ENCODE measurements around the gene LUC7L2. TPM values are rescaled to one million over a fixed set of nuclear protein-coding genes. Genes with fewer than 3 reads are reported as not detected.

LUC7L2 gene
- total RNA-seq, 4 donors from 2014 or later, result 29.4 to 77.6 (median 50.0) TPM

- peaks cover 0 to 4% (median 0%) of the 10 kb centered on the region in 3 donors for H3K9me3 ChIP-seq
- peak overlapping the region in 1 of 4 donors; percentile 100 for H3K27ac ChIP-seq
- no peak overlapping the region for H3K4me3 ChIP-seq
- H3K27me3 ChIP-seq, result no peaks in the 10 kb centered on the region
- DNase-seq, result no peak
- TF ChIP-seq CTCF (IDR thresholded peaks at IDR 0.05) (no peak), POLR2A (IDR thresholded peaks at IDR 0.05) (no peak)
- peaks cover 6 to 25% (median 6%) of the 10 kb centered on the region in 3 donors for H3K4me1 ChIP-seq
- no peaks in the 10 kb centered on the region for H3K36me3 ChIP-seq
- intact Hi-C loops (cut with DNase I), result no loop called here
- 83 to 100% methylated on average over 2 of the region's 2 CpGs for WGBS, 2 donors
These were observed 20.7 kb upstream of the LUC7L2 start for GRCh38 chr7:139339025-139339424.

GRCh38 chr7:139339698-139340036 lies 20.0 kb upstream of the LUC7L2 start:
- H3K4me1 ChIP-seq, result peaks cover 6 to 25% (median 6%) of the 10 kb centered on the region in 3 donors
- peaks cover 0 to 4% (median 0%) of the 10 kb centered on the region in 3 donors for H3K9me3 ChIP-seq
- TF ChIP-seq CTCF (IDR thresholded peaks at IDR 0.05) (no peak), POLR2A (IDR thresholded peaks at IDR 0.05) (no peak)
- WGBS, 2 donors, result 83 to 87% methylated on average over 10 to 13 of the region's 13 CpGs
- H3K4me3 ChIP-seq, result peak overlapping the region; percentile 57 to 100 (median 83)
- intact Hi-C loops (cut with DNase I), result no loop called here
- no peak for DNase-seq
- peak overlapping the region; percentile 93 to 100 (median 100) for H3K27ac ChIP-seq
- H3K27me3 ChIP-seq, result no peaks in the 10 kb centered on the region
- no peaks in the 10 kb centered on the region for H3K36me3 ChIP-seq

- Histone ChIP-seq H3K27me3 (no peaks in the 10 kb centered on the region), H3K36me3 (peaks cover 0 to 3% (median 0%) of the 10 kb centered on the region in 3 donors), H3K4me1 (peaks cover 6 to 25% (median 6%) of the 10 kb centered on the region in 3 donors), H3K27ac (peak overlapping the region; percentile 93 to 100 (median 100)), H3K9me3 (peaks cover 0 to 4% (median 0%) of the 10 kb centered on the region in 3 donors), H3K4me3 (peak overlapping the region; percentile 57 to 100 (median 83))
- peak; percentile 97 for DNase-seq
- TF ChIP-seq CTCF (IDR thresholded peaks at IDR 0.05) (peak in 5 of 6 experiments; percentile 56 to 88 (median 74)), POLR2A (IDR thresholded peaks at IDR 0.05) (peak in 2 of 4 donors; percentile 58 to 64)
- WGBS, 2 donors, result 0 to 3% methylated on average over 30 to 32 of the region's 66 CpGs
- intact Hi-C loops (cut with DNase I), result no loop called here
These were observed 19.5 kb upstream of the LUC7L2 start for GRCh38 chr7:139340037-139340807.

- peak overlapping the region; percentile 57 to 100 (median 83) for H3K4me3 ChIP-seq
- peaks cover 0 to 9% (median 0%) of the 10 kb centered on the region in 3 donors for H3K36me3 ChIP-seq
- TF ChIP-seq CTCF (IDR thresholded peaks at IDR 0.05), result no peak
- TF ChIP-seq POLR2A (IDR thresholded peaks at IDR 0.05), result no peak
- H3K27me3 ChIP-seq, result no peaks in the 10 kb centered on the region
- peaks cover 6 to 25% (median 6%) of the 10 kb centered on the region in 3 donors for H3K4me1 ChIP-seq
- peak overlapping the region; percentile 93 to 100 (median 100) for H3K27ac ChIP-seq
- intact Hi-C loops (cut with DNase I), result no loop called here
- 0% methylated on average over 9 of the region's 9 CpGs for WGBS, 2 donors
- DNase-seq, result no peak
- H3K9me3 ChIP-seq, result peaks cover 0 to 4% (median 0%) of the 10 kb centered on the region in 3 donors
These were observed 19.0 kb upstream of the LUC7L2 start for GRCh38 chr7:139340808-139341057.

GRCh38 chr7:139341058-139341775 lies 18.5 kb upstream of the LUC7L2 start, which contains the start of gene FMC1:
TSS of gene FMC1 (plus strand) at chr7:139341337. CDS start at chr7:139341385, 48 bp downstream.
- peak; percentile 62 for DNase-seq
- 0% methylated on average over 8 to 12 of the region's 54 CpGs for WGBS, 2 donors
- H3K4me3 ChIP-seq, result peak within 1 kb of the TSS; percentile 57 to 100 (median 83)
- peak within 1 kb of the TSS; percentile 93 to 100 (median 100) for H3K27ac ChIP-seq
- TF ChIP-seq CTCF (IDR thresholded peaks at IDR 0.05), result peak in 4 of 6 experiments; percentile 36 to 57 (median 50)
- peak in 1 of 4 donors; percentile 69 for TF ChIP-seq POLR2A (IDR thresholded peaks at IDR 0.05)
- H3K9me3 ChIP-seq, result peaks cover 0 to 4% (median 0%) of the 10 kb centered on the region in 3 donors
- intact Hi-C loops (cut with DNase I), result no loop called here
- peaks cover 6 to 25% (median 6%) of the 10 kb centered on the region in 3 donors for H3K4me1 ChIP-seq
- peaks cover 0 to 13% (median 0%) of the 10 kb centered on the region in 3 donors for H3K36me3 ChIP-seq
- H3K27me3 ChIP-seq, result no peaks in the 10 kb centered on the region

Measured in esophagus squamous epithelium (tissue), 5 donors.